ENCODE data around the gene ATP9B. TPM values are rescaled to one million over a fixed set of nuclear protein-coding genes. Genes with fewer than 3 reads are reported as not detected.

The ATP9B gene
- total RNA-seq, 1 experiment from 2014 or later: 8.6 TPM

DNA sequence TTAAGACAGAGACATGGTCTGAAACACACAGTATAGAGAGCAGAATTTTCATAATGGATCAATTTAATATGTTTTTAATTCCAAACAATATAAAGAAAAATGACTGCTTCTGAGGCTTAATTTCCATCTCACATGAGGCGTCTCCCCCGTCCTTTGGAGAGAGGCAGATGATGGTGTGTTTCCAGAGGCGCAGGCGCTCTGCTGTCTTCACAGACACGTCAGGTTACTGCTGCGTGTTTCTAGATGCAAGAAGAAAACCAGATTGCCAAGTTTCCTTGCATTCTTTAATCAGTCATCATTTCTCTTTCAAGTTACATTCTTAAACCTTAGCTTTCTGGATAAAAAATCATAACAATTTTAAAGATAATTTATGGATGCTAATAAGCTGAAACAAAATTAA lies 160.2 kb downstream of the ATP9B start:
- DNase-seq: no peak
- intact Hi-C loops (cut with micrococcal nuclease; ENCODE audit: unreplicated experiment): no loop called here
- BruUV-seq (replicated peaks): no TSS peak
- no peaks in the 10 kb centered on the region for H3K79me2 ChIP-seq (ENCODE audit: low read depth)
- no peak overlapping the region for H3K4me3 ChIP-seq
- H3K27ac ChIP-seq: no peak overlapping the region
- H3K9me3 ChIP-seq (ENCODE audit: insufficient read depth, low read depth): no peaks in the 10 kb centered on the region
- TF ChIP-seq, protein P1, sequence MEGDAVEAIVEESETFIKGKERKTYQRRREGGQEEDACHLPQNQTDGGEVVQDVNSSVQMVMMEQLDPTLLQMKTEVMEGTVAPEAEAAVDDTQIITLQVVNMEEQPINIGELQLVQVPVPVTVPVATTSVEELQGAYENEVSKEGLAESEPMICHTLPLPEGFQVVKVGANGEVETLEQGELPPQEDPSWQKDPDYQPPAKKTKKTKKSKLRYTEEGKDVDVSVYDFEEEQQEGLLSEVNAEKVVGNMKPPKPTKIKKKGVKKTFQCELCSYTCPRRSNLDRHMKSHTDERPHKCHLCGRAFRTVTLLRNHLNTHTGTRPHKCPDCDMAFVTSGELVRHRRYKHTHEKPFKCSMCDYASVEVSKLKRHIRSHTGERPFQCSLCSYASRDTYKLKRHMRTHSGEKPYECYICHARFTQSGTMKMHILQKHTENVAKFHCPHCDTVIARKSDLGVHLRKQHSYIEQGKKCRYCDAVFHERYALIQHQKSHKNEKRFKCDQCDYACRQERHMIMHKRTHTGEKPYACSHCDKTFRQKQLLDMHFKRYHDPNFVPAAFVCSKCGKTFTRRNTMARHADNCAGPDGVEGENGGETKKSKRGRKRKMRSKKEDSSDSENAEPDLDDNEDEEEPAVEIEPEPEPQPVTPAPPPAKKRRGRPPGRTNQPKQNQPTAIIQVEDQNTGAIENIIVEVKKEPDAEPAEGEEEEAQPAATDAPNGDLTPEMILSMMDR (conservative IDR thresholded peaks at IDR 0.05): no peak
- TF ChIP-seq EZH2 (IDR thresholded peaks at IDR 0.05; ENCODE audit: low read depth): no peak
- H3K4me2 ChIP-seq: no peak overlapping the region
- H3K36me3 ChIP-seq (ENCODE audit: low read depth): no peaks in the 10 kb centered on the region
- H3K27me3 ChIP-seq (ENCODE audit: insufficient read depth, low read depth): no peaks in the 10 kb centered on the region
- no peak overlapping the region for H2AFZ ChIP-seq
- no peaks in the 10 kb centered on the region for H3F3A ChIP-seq (ENCODE audit: insufficient read depth, low read depth)
- no peaks in the 10 kb centered on the region; the same call in 1 of the 2 replicates for H4K20me1 ChIP-seq (ENCODE audit: insufficient read depth)
- H3K4me1 ChIP-seq (replicated peaks; ENCODE audit: insufficient read depth): no peaks in the 10 kb centered on the region
- H3K9me2 ChIP-seq (ENCODE audit: insufficient read depth): no peaks in the 10 kb centered on the region
- ChIA-PET CTCF (no interaction called here), POLR2A (ENCODE audit: unreplicated experiment) (no interaction called here)

GRCh38 chr18:79234438-79234837 lies 165.2 kb downstream of the ATP9B start:
- no peaks in the 10 kb centered on the region for H3K27me3 ChIP-seq (ENCODE audit: insufficient read depth, low read depth)
- CTCF ChIA-PET: no interaction called here
- H3K9me3 ChIP-seq (ENCODE audit: insufficient read depth, low read depth): no peaks in the 10 kb centered on the region
- no peak for DNase-seq
- H3K4me3 ChIP-seq: no peak overlapping the region
- TF ChIP-seq, protein P1 (conservative IDR thresholded peaks at IDR 0.05): no peak
- no peak for TF ChIP-seq EZH2 (IDR thresholded peaks at IDR 0.05; ENCODE audit: low read depth)
- POLR2A ChIA-PET (ENCODE audit: unreplicated experiment): no interaction called here
- no TSS peak for BruUV-seq (replicated peaks)
- H3F3A ChIP-seq (ENCODE audit: insufficient read depth, low read depth): no peaks in the 10 kb centered on the region
- H3K79me2 ChIP-seq (ENCODE audit: low read depth): no peaks in the 10 kb centered on the region
- H3K4me2 ChIP-seq: no peak overlapping the region
- H3K4me1 ChIP-seq (replicated peaks; ENCODE audit: insufficient read depth): no peaks in the 10 kb centered on the region
- H3K27ac ChIP-seq: no peak overlapping the region
- no peaks in the 10 kb centered on the region; the same call in 1 of the 2 replicates for H4K20me1 ChIP-seq (ENCODE audit: insufficient read depth)
- H3K36me3 ChIP-seq (ENCODE audit: low read depth): no peaks in the 10 kb centered on the region
- no peak overlapping the region for H2AFZ ChIP-seq
- intact Hi-C loops (cut with micrococcal nuclease; ENCODE audit: unreplicated experiment): no loop called here
- H3K9me2 ChIP-seq (ENCODE audit: insufficient read depth): no peaks in the 10 kb centered on the region

DNA sequence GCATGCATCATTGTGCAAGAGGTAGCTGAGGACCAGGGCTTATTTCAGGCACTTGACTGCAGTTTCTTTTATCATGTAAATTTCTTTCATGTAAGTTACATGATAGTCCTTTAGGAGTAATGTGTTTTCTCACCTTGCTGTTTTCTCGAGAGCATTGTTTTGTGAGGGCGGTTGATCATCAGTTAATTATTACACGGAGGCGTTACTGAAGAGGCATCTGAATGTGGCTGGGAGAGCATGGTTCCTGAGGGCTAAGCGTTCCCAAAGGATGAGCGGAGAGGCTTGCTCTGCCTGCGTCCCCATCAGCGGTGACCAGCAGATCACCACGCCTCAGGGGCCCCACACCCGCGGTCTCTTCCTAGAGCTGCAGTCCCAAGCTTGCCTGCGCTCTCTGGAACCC lies 170.4 kb downstream of the ATP9B start:
- ChIA-PET CTCF (no interaction called here), POLR2A (ENCODE audit: unreplicated experiment) (no interaction called here)
- peaks cover 3% of the 10 kb centered on the region; the same call in 1 of the 2 replicates for H3F3A ChIP-seq (ENCODE audit: insufficient read depth, low read depth)
- no peaks in the 10 kb centered on the region for H3K27me3 ChIP-seq (ENCODE audit: insufficient read depth, low read depth)
- H3K27ac ChIP-seq: no peak overlapping the region
- intact Hi-C loops (cut with micrococcal nuclease; ENCODE audit: unreplicated experiment): loop anchor here (10.0 kb wide), 1 partner anchor 255 kb away; no protein-coding TSS in a partner anchor
- no peak for TF ChIP-seq EZH2 (IDR thresholded peaks at IDR 0.05; ENCODE audit: low read depth)
- TF ChIP-seq, protein P1 (conservative IDR thresholded peaks at IDR 0.05): no peak
- no peak for DNase-seq
- H3K36me3 ChIP-seq (ENCODE audit: low read depth): no peaks in the 10 kb centered on the region
- peaks cover 1% of the 10 kb centered on the region; the same call in 1 of the 2 replicates for H4K20me1 ChIP-seq (ENCODE audit: insufficient read depth)
- no TSS peak for BruUV-seq (replicated peaks)
- H3K9me2 ChIP-seq (ENCODE audit: insufficient read depth): no peaks in the 10 kb centered on the region
- H3K4me3 ChIP-seq: no peak overlapping the region
- no peaks in the 10 kb centered on the region for H3K79me2 ChIP-seq (ENCODE audit: low read depth)
- H3K4me2 ChIP-seq: no peak overlapping the region
- H2AFZ ChIP-seq: no peak overlapping the region
- no peaks in the 10 kb centered on the region for H3K9me3 ChIP-seq (ENCODE audit: insufficient read depth, low read depth)
- peaks cover 2% of the 10 kb centered on the region; the same call in 1 of the 2 replicates for H3K4me1 ChIP-seq (replicated peaks; ENCODE audit: insufficient read depth)

Measured in PC-9 (cell line).